A549 (cell line): ENCODE data around the gene SEMA5B. TPM values are rescaled to one million over a fixed set of nuclear protein-coding genes. Genes with fewer than 3 reads are reported as not detected.

ENCODE experiments used
- ATAC-seq, 2 experiments: fragments of 200-7000 bp in 1 of 2; fragments of >200 bp in 1 of 2; cut with Nextera tagmentation in 1 of 2; cut with Tn5 transposase in 1 of 2; 3 replicates each; pipeline versions ENCODE4 v1.8.0 to v1.9.1; 2018 to 2020; ENCODE audit warnings: mild to moderate bottlenecking in 1 of 2, moderate library complexity in 1 of 2
- CTCF ChIA-PET: fragments of 300-600 bp; sonication (Branson Sonifier 250); formaldehyde crosslinking; extraction: SDS; loops from one replicate; lab custom pipeline; 2021; ENCODE audit warnings: antibody characterized with exemption, inconsistent platforms; lab: Yijun Ruan, JAX
- POLR2A ChIA-PET: fragments of 350-600 bp; formaldehyde crosslinking; extraction: SDS; loops from one replicate; lab custom pipeline; 2021; ENCODE audit warnings: antibody characterized with exemption, inconsistent platforms; lab: Yijun Ruan, JAX
- DNase-seq, 2 experiments: peaks; one replicate each; pipeline versions ENCODE4 v3.0.0 to v3.0.0-alpha.2; 2011 to 2016; ENCODE audit warnings: low read depth in 1 of 2, low spot score in 1 of 2
- FAIRE-seq: peaks from 2 replicates; lab custom pipeline; 2011; peaks lifted over from hg19 to GRCh38; lab: Jason Lieb, UNC
- H3K27ac ChIP-seq, 2 experiments: fragments of >200 bp; sonication (Bioruptor Twin); formaldehyde crosslinking; 3 replicates each; pipeline ENCODE4 v1.5.1; 2016 to 2017
- H3K4me1 ChIP-seq: fragments of >200 bp; sonication (Bioruptor Twin); formaldehyde crosslinking; 3 replicates; pipeline ENCODE4 v1.6.1; 2016
- H3K4me2 ChIP-seq: fragments of >200 bp; sonication (Bioruptor Twin); formaldehyde crosslinking; 3 replicates; pipeline ENCODE4 v1.6.1; 2016
- H3K4me3 ChIP-seq: fragments of >200 bp; sonication (Bioruptor Twin); formaldehyde crosslinking; 3 replicates; pipeline ENCODE4 v1.5.1; 2016
- H3K9me3 ChIP-seq: fragments of >200 bp; sonication (Bioruptor Twin); formaldehyde crosslinking; 3 replicates; pipeline ENCODE4 v1.6.1; 2016
- CBX2 ChIP-seq: fragments of 200-600 bp; sonication (generic); IDR thresholded peaks from 2 replicates; pipeline ENCODE4 v1.6.1; 2016; ENCODE audit warnings: low read depth, mild to moderate bottlenecking, borderline replicate concordance
- CBX8 ChIP-seq: fragments of 200-600 bp; sonication (generic); IDR thresholded peaks from 2 replicates; pipeline ENCODE4 v1.6.1; 2016
- CHD2 ChIP-seq: fragments of 150-350 bp; IDR thresholded peaks from 2 replicates; pipeline ENCODE4 v1.6.1; 2014; ENCODE audit warnings: low read length; ENCODE audit not compliant: partially characterized antibody
- FOSB ChIP-seq: fragments of 250-450 bp; sonication (Bioruptor Pico); IDR thresholded peaks from 2 replicates; pipeline ENCODE4 v1.5.0; 2020; ENCODE audit warnings: mild to moderate bottlenecking, moderate library complexity
- GATA3 ChIP-seq: IDR thresholded peaks from 2 replicates; pipeline ENCODE4 v1.6.1; 2012; ENCODE audit warnings: borderline replicate concordance
- HDAC2 ChIP-seq: fragments of 200-600 bp; sonication (generic); IDR thresholded peaks from 2 replicates; pipeline ENCODE4 v1.6.1; 2016
- HOXA7 ChIP-seq: fragments of 250-450 bp; sonication (Bioruptor Pico); IDR thresholded peaks from 2 replicates; pipeline ENCODE4 v1.5.0; 2020; ENCODE audit warnings: mild to moderate bottlenecking, moderate library complexity
- JUNB ChIP-seq: fragments of >200 bp; sonication (Bioruptor Twin); formaldehyde crosslinking; IDR thresholded peaks from 2 replicates; pipeline ENCODE4 v1.6.1; 2016
- PHF8 ChIP-seq: fragments of 200-600 bp; sonication (generic); IDR thresholded peaks from 2 replicates; pipeline ENCODE4 v1.6.1; 2016; ENCODE audit warnings: low read depth, mild to moderate bottlenecking, antibody characterized with exemption, moderate library complexity, borderline replicate concordance
- POLR2AphosphoS2 ChIP-seq: conservative IDR thresholded peaks from 2 replicates; pipeline ENCODE4 v1.6.1; 2012; ENCODE audit warnings: low read length, improper control_type of control experiment, inconsistent platforms
- TFCP2L1 ChIP-seq: fragments of 250-450 bp; sonication (Bioruptor Pico); IDR thresholded peaks from 2 replicates; pipeline ENCODE4 v1.5.0; 2021; ENCODE audit warnings: mild to moderate bottlenecking
- ZFP36 ChIP-seq: fragments of 450-650 bp; IDR thresholded peaks from 2 replicates; pipeline ENCODE4 v1.6.1; 2014; ENCODE audit warnings: borderline replicate concordance; ENCODE audit not compliant: partially characterized antibody
- ZSCAN20 ChIP-seq: fragments of 250-450 bp; sonication (Bioruptor Pico); IDR thresholded peaks from 2 replicates; pipeline ENCODE4 v1.8.0; 2022; ENCODE audit warnings: mild to moderate bottlenecking, moderate library complexity
- WGBS: methylation state at CpG from one replicate; pipeline ENCODE4 v1.1.6; 2017; ENCODE audit errors: missing lambda C conversion rate; 5-methylcytosine and 5-hydroxymethylcytosine counted together
- polyA plus RNA-seq, 4 experiments: library from polyadenylated mRNA; depleted of rRNA in 3 of 4; stranded (reverse); fragments of >200 nt; fragmentation: RNase III in 1 of 4; extraction: RNeasy Plus Mini Kit Qiagen cat#74134 plus additional on column Dnase treatment in 1 of 4; gene quantifications; 2 replicates in 3 of 4; 3 replicates in 1 of 4; pipeline ENCODE4 v1.2.3, GENCODE V29; 2011 to 2017
- TF ChIP-seq, protein P1 (sequence below): fragments of >200 bp; sonication (Bioruptor Twin); formaldehyde crosslinking; IDR thresholded peaks from 3 replicates; pipeline ENCODE4 v1.5.1; 2016
- TF ChIP-seq, protein P2 (sequence below): fragments of 250-450 bp; sonication (Bioruptor Pico); IDR thresholded peaks from 2 replicates; pipeline ENCODE4 v1.5.0; 2020; ENCODE audit warnings: low read depth, mild to moderate bottlenecking, moderate library complexity
- TF ChIP-seq, protein P3 (sequence below): IDR thresholded peaks from 2 replicates; pipeline ENCODE4 v1.6.1; 2012
- TF ChIP-seq, protein P4 (sequence below): fragments of >200 bp; sonication (Bioruptor Twin); formaldehyde crosslinking; IDR thresholded peaks from 3 replicates; pipeline ENCODE4 v1.6.1; 2016
- TF ChIP-seq, protein P5 (sequence below): fragments of 250-450 bp; sonication (Bioruptor Pico); IDR thresholded peaks from 2 replicates; pipeline ENCODE4 v1.5.0; 2021; ENCODE audit warnings: mild to moderate bottlenecking, moderate library complexity, borderline replicate concordance
- TF ChIP-seq, protein P6 (sequence below): fragments of 150-350 bp; IDR thresholded peaks from 2 replicates; pipeline ENCODE4 v1.6.1; 2014; ENCODE audit warnings: low read depth, mild to moderate bottlenecking, low read length

Gene SEMA5B
- polyA plus RNA-seq, 2 of the 4 experiments (the other 2 are of a cell fraction), result 0.03 TPM; not detected in 1

DNA sequence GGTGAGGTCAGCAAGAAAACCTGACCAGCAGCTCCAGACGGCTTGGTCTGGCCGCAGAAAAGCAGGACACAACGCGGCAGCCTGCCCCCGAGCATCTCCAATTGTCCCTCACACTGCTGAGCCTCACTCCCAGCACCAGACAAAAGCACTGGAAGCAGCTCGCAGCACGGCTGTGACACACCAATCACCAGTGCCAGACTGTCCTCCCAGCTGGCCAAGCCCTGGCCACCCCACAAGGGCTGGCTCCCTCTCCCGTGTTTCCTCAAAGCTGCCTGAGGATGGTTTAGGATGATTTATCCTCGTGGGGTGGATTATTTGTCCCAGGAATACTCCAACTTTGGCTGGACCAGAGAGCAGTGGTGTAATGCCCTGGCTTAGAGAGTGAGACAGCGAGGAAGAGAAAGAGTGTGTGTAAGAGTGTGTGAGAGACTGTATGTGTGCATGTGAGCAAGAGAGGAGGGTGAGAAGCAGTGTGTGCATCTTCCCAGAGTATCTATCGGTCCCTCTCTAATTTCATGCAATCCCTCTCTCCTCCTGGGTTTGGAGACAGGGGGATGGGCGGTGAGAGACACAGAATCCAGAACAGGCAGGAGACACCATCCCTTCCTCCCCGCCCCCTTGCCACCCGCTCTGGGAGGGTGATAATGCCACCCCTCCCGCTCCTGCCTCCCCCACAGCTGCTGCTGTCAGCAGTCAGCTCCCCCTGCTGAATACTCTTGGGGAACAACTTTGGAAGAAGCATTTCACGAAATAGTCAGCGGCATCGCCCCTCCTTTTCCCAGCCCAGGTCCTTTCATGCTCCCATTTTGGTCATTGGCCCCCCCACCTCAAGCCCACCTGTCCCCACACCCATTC, 34.2 kb downstream of the SEMA5B start:
- CTCF ChIA-PET, result interaction anchor here (0.8 to 1.2 kb wide), 3 partner anchors 16 to 51 kb away, joined by 3 to 4 read pairs (median 3); no protein-coding TSS in a partner anchor
- POLR2A ChIA-PET, result no interaction called here
- Histone ChIP-seq H3K4me3 (no peak overlapping the region), H3K27ac (no peak overlapping the region), H3K4me1 (no peaks in the 10 kb centered on the region), H3K9me3 (no peaks in the 10 kb centered on the region), H3K4me2 (no peak overlapping the region)
- TF ChIP-seq, protein P1, sequence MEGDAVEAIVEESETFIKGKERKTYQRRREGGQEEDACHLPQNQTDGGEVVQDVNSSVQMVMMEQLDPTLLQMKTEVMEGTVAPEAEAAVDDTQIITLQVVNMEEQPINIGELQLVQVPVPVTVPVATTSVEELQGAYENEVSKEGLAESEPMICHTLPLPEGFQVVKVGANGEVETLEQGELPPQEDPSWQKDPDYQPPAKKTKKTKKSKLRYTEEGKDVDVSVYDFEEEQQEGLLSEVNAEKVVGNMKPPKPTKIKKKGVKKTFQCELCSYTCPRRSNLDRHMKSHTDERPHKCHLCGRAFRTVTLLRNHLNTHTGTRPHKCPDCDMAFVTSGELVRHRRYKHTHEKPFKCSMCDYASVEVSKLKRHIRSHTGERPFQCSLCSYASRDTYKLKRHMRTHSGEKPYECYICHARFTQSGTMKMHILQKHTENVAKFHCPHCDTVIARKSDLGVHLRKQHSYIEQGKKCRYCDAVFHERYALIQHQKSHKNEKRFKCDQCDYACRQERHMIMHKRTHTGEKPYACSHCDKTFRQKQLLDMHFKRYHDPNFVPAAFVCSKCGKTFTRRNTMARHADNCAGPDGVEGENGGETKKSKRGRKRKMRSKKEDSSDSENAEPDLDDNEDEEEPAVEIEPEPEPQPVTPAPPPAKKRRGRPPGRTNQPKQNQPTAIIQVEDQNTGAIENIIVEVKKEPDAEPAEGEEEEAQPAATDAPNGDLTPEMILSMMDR, result no peak
- TF ChIP-seq ZSCAN20, result no peak
- TF ChIP-seq POLR2AphosphoS2, result no peak
- TF ChIP-seq ZFP36, result no peak
- no peak for TF ChIP-seq HOXA7 (CRISPR knock-in tag)
- no peak for DNase-seq
- peak; percentile 32 to 49; a peak in 4 of 6 replicates for ATAC-seq
- no peak for FAIRE-seq
- 30% methylated on average over 18 of the region's 18 CpGs for WGBS

DNA sequence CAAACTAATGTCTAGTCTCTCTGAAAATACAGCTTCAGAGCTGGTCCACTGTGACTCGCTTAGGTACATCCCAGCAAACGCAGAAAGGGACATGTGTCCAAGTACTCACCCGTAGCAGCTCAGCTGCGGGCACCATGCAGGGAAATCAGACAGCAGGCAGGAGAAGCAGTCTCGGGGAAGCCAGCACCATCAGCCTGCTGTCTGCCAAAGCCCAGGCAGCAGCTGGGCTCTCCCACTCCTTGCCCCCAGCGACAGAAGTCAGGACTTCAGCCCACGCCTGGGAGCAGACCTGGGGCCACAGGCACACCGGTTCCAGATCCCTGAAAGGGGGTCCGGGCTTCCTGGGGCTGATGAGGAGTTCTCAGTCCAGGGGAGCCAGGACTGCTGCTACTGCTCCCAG, 34.9 kb downstream of the SEMA5B start:
- H3K27ac ChIP-seq, result no peak overlapping the region
- POLR2A ChIA-PET, result no interaction called here
- H3K4me1 ChIP-seq, result no peaks in the 10 kb centered on the region
- 35% methylated on average over 4 of the region's 9 CpGs for WGBS
- CTCF ChIA-PET, result interaction anchor here (1.0 to 1.2 kb wide), 3 partner anchors 17 to 36 kb away, joined by 3 to 4 read pairs (median 3); no protein-coding TSS in a partner anchor
- ATAC-seq (peak; percentile 7 to 39; a peak in 3 of 6 replicates), DNase-seq (no peak), FAIRE-seq (no peak)
- H3K9me3 ChIP-seq, result no peaks in the 10 kb centered on the region
- no peak overlapping the region for H3K4me3 ChIP-seq
- no peak for TF ChIP-seq HDAC2
- TF ChIP-seq, protein P2, sequence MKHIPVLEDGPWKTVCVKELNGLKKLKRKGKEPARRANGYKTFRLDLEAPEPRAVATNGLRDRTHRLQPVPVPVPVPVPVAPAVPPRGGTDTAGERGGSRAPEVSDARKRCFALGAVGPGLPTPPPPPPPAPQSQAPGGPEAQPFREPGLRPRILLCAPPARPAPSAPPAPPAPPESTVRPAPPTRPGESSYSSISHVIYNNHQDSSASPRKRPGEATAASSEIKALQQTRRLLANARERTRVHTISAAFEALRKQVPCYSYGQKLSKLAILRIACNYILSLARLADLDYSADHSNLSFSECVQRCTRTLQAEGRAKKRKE (CRISPR knock-in tag), result no peak
- TF ChIP-seq HOXA7 (CRISPR knock-in tag), result no peak
- no peak for TF ChIP-seq TFCP2L1
- TF ChIP-seq, protein P3, sequence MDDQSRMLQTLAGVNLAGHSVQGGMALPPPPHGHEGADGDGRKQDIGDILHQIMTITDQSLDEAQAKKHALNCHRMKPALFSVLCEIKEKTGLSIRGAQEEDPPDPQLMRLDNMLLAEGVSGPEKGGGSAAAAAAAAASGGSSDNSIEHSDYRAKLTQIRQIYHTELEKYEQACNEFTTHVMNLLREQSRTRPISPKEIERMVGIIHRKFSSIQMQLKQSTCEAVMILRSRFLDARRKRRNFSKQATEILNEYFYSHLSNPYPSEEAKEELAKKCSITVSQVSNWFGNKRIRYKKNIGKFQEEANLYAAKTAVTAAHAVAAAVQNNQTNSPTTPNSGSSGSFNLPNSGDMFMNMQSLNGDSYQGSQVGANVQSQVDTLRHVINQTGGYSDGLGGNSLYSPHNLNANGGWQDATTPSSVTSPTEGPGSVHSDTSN, result no peak
- TF ChIP-seq FOSB (CRISPR knock-in tag), result no peak
- no peak overlapping the region for H3K4me2 ChIP-seq

DNA sequence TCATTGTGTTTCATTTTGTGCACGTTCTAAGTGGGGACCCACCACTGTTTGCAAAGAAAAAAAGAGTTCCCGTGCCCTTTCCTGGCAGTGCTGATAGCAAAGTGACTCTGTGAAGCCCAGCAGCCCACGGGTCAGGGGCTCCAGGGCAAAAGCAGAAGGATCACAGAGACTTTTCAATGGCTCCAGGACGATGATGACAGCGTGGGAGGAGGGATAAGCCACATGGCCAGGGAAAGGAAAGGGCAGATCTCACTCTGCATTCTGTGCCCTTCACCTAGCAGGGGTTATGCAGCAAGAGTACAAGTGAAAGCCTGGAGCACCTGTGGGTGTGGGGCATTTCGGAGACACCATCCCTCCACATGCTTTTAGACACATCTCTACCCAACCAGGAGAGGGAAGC, 35.4 kb downstream of the SEMA5B start:
- no peak overlapping the region for H3K4me2 ChIP-seq
- no peaks in the 10 kb centered on the region for H3K9me3 ChIP-seq
- FAIRE-seq (no peak), DNase-seq (no peak), ATAC-seq (peak in 1 of 2 experiments; percentile 9; a peak in 2 of 6 replicates)
- 7% methylated on average over 6 of the region's 6 CpGs for WGBS
- ChIA-PET POLR2A (no interaction called here), CTCF (interaction anchor here (1.0 kb wide), 1 partner anchor 29 kb away, joined by 3 read pairs; no protein-coding TSS in a partner anchor)
- no peaks in the 10 kb centered on the region for H3K4me1 ChIP-seq
- no peak overlapping the region for H3K27ac ChIP-seq
- H3K4me3 ChIP-seq, result no peak overlapping the region
- TF ChIP-seq, protein P1, result no peak
- no peak for TF ChIP-seq CBX8
- TF ChIP-seq ZFP36, result no peak
- no peak for TF ChIP-seq CBX2
- TF ChIP-seq CHD2, result no peak
- no peak for TF ChIP-seq PHF8
- TF ChIP-seq JUNB, result no peak
- TF ChIP-seq POLR2AphosphoS2, result no peak
- no peak for TF ChIP-seq TFCP2L1
- TF ChIP-seq, protein P4, sequence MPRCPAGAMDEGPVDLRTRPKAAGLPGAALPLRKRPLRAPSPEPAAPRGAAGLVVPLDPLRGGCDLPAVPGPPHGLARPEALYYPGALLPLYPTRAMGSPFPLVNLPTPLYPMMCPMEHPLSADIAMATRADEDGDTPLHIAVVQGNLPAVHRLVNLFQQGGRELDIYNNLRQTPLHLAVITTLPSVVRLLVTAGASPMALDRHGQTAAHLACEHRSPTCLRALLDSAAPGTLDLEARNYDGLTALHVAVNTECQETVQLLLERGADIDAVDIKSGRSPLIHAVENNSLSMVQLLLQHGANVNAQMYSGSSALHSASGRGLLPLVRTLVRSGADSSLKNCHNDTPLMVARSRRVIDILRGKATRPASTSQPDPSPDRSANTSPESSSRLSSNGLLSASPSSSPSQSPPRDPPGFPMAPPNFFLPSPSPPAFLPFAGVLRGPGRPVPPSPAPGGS, result no peak
- TF ChIP-seq, protein P5, sequence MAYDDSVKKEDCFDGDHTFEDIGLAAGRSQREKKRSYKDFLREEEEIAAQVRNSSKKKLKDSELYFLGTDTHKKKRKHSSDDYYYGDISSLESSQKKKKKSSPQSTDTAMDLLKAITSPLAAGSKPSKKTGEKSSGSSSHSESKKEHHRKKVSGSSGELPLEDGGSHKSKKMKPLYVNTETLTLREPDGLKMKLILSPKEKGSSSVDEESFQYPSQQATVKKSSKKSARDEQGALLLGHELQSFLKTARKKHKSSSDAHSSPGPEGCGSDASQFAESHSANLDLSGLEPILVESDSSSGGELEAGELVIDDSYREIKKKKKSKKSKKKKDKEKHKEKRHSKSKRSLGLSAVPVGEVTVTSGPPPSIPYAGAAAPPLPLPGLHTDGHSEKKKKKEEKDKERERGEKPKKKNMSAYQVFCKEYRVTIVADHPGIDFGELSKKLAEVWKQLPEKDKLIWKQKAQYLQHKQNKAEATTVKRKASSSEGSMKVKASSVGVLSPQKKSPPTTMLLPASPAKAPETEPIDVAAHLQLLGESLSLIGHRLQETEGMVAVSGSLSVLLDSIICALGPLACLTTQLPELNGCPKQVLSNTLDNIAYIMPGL (CRISPR knock-in tag), result no peak
- TF ChIP-seq GATA3, result no peak
- no peak for TF ChIP-seq FOSB (CRISPR knock-in tag)
- TF ChIP-seq, protein P6, sequence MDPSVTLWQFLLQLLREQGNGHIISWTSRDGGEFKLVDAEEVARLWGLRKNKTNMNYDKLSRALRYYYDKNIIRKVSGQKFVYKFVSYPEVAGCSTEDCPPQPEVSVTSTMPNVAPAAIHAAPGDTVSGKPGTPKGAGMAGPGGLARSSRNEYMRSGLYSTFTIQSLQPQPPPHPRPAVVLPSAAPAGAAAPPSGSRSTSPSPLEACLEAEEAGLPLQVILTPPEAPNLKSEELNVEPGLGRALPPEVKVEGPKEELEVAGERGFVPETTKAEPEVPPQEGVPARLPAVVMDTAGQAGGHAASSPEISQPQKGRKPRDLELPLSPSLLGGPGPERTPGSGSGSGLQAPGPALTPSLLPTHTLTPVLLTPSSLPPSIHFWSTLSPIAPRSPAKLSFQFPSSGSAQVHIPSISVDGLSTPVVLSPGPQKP, result no peak
